GM12878 (cell line): ENCODE measurements around the gene GMPPA. TPM values are rescaled to one million over a fixed set of nuclear protein-coding genes. Genes with fewer than 3 reads are reported as not detected.

Experiments
- ATAC-seq: fragments of 200-7000 bp; cut with Tn5 transposase; 3 replicates; pipeline ENCODE4 v1.9.1; 2020; ENCODE audit warnings: mild to moderate bottlenecking, moderate library complexity
- BruUV-seq: library from RNA; stranded (reverse); fragments of 400-500 nt; replicated peaks from 2 replicates; lab custom pipeline; 2021; lab: Mats Ljungman, UMichigan
- CTCF ChIA-PET: fragments of 300-600 bp; sonication (Branson Sonifier 250); formaldehyde crosslinking; extraction: SDS; loops from one replicate; lab custom pipeline; 2021; ENCODE audit warnings: inconsistent platforms; lab: Yijun Ruan, JAX
- POLR2A ChIA-PET: fragments of 350-600 bp; formaldehyde crosslinking; extraction: SDS; loops from one replicate; lab custom pipeline; 2021; ENCODE audit warnings: inconsistent platforms; lab: Charles Lee
- RAD21 ChIA-PET: fragments of 300-600 bp; sonication (Branson Sonifier 250); formaldehyde crosslinking; loops from one replicate; lab custom pipeline; 2023; ENCODE audit warnings: antibody characterized with exemption; ENCODE audit not compliant: unreplicated experiment; lab: Charles Lee
- SMC1A ChIA-PET: fragments of 300-600 bp; sonication (Branson Sonifier 250); formaldehyde crosslinking; loops from one replicate; lab custom pipeline; 2023; ENCODE audit not compliant: unreplicated experiment, uncharacterized antibody; lab: Charles Lee
- DNase-seq: peaks from one replicate; pipeline ENCODE4 v3.0.0-alpha.2; 2011; ENCODE audit warnings: low read depth, low spot score
- FAIRE-seq: peaks from 3 replicates; lab custom pipeline; 2011; peaks lifted over from hg19 to GRCh38; lab: Jason Lieb, UNC
- H2AFZ ChIP-seq: 2 replicates; pipeline ENCODE4 v1.6.0; 2011; ENCODE audit warnings: low read depth, low read length, control low read depth; ENCODE audit not compliant: control insufficient read depth
- H3K27ac ChIP-seq: 2 replicates; pipeline ENCODE4 v1.5.1; 2011; ENCODE audit warnings: control low read depth; ENCODE audit not compliant: control insufficient read depth, insufficient read depth
- H3K27me3 ChIP-seq, 2 experiments: replicated peaks in 1 of 2; 2 replicates each; pipeline versions ENCODE4 v1.6.0 to v1.6.1; 2011; ENCODE audit warnings: low read length in 1 of 2; ENCODE audit not compliant: control insufficient read depth in 2 of 2, insufficient read depth in 2 of 2
- H3K36me3 ChIP-seq, 2 experiments: 2 replicates each; pipeline ENCODE4 v1.5.1; 2011; ENCODE audit warnings: low read length in 1 of 2; ENCODE audit not compliant: control insufficient read depth in 2 of 2, insufficient read depth in 2 of 2
- H3K4me1 ChIP-seq: 2 replicates; pipeline ENCODE4 v1.6.1; 2011; ENCODE audit warnings: mild to moderate bottlenecking, low read length, moderate library complexity, mixed read lengths; ENCODE audit not compliant: control insufficient read depth, insufficient read depth
- H3K4me2 ChIP-seq: 2 replicates; pipeline ENCODE4 v1.6.0; 2011; ENCODE audit warnings: control low read depth; ENCODE audit not compliant: control insufficient read depth, insufficient read depth
- H3K4me3 ChIP-seq: fragments of 200-600 bp; sonication (generic); 2 replicates; pipeline ENCODE4 v1.5.1; 2016
- H3K79me2 ChIP-seq: 2 replicates; pipeline ENCODE4 v1.6.0; 2011; ENCODE audit warnings: low read length; ENCODE audit not compliant: control insufficient read depth, insufficient read depth
- H3K9ac ChIP-seq: 2 replicates; pipeline ENCODE4 v1.8.0; 2011; ENCODE audit warnings: low read length, control low read depth, mixed read lengths; ENCODE audit not compliant: control insufficient read depth, insufficient read depth
- H3K9me3 ChIP-seq: replicated peaks from 3 replicates; pipeline ENCODE4 v1.5.1; 2011; ENCODE audit warnings: mild to moderate bottlenecking, low read length; ENCODE audit not compliant: control insufficient read depth, insufficient read depth
- H4K20me1 ChIP-seq: 2 replicates; pipeline ENCODE4 v1.6.0; 2011; ENCODE audit not compliant: control insufficient read depth, insufficient read depth
- CREB1 ChIP-seq: IDR thresholded peaks from 2 replicates; pipeline ENCODE4 v1.6.1; 2012; ENCODE audit warnings: low read depth, mild to moderate bottlenecking, inconsistent platforms
- SIN3A ChIP-seq: IDR thresholded peaks from 2 replicates; pipeline ENCODE4 v1.6.1; 2012; ENCODE audit warnings: low read depth, low read length, improper control_type of control experiment
- SMAD1 ChIP-seq: fragments of 450-650 bp; IDR thresholded peaks from 2 replicates; pipeline ENCODE4 v1.6.1; 2018; ENCODE audit warnings: mild to moderate bottlenecking, low read depth; ENCODE audit not compliant: partially characterized antibody
- whole genome bisulfite sequencing: methylation state at CpG from one replicate; pipeline ENCODE4 v1.1.6; 2016; ENCODE audit warnings: low lambda C conversion rate; ENCODE audit not compliant: insufficient replicate concordance, insufficient coverage; ENCODE audit errors: missing lambda C conversion rate; 5-methylcytosine and 5-hydroxymethylcytosine counted together
- in situ Hi-C: fragments of 300-500 bp; cut with MboI; formaldehyde crosslinking; loops from 9 replicates; pipeline ENCODE4 v1.14.3; 2018; ENCODE audit warnings: mixed read lengths
- intact Hi-C: fragments of 100-400 bp; cut with micrococcal nuclease; formaldehyde crosslinking; loops from one replicate; pipeline ENCODE4 v1.14.2; 2022; ENCODE audit not compliant: unreplicated experiment
- polyA plus RNA-seq, 11 experiments: library from polyadenylated mRNA; depleted of rRNA in 4 of 11; unstranded in 6 of 11; stranded (reverse) in 5 of 11; fragments of >200 nt; fragmentation: Nextera tagmentation in 4 of 11; fragmentation: Illumina TruSeq in 1 of 11; extraction: Ambion mirVana in 4 of 11; extraction: Trizol in 1 of 11; gene quantifications; 1 replicate in 1 of 11; 2 replicates in 10 of 11; pipeline versions ENCODE4 v1.2.1 to v1.2.3, GENCODE V29; 2011 to 2016; ENCODE audit warnings: inconsistent platforms in 2 of 11, missing spikeins in 2 of 11, low read depth in 1 of 11
- total RNA-seq, 4 experiments: library from RNA; depleted of rRNA in 3 of 4; stranded (reverse); fragments of >200 nt in 3 of 4; fragmentation: Illumina TruSeq in 1 of 4; extraction: Trizol in 1 of 4; gene quantifications; 2 replicates each; pipeline versions ENCODE4 v1.2.1 to v1.2.3, GENCODE V29; 2013 to 2021
- TF ChIP-seq, protein P1 (sequence below): fragments of 450-650 bp; conservative IDR thresholded peaks from 2 replicates; pipeline ENCODE4 v1.6.1; 2017; ENCODE audit warnings: mild to moderate bottlenecking, moderate library complexity
- TF ChIP-seq, protein P2 (sequence below): fragments of 450-650 bp; IDR thresholded peaks from 2 replicates; pipeline ENCODE4 v1.6.1; 2016; ENCODE audit warnings: mild to moderate bottlenecking

Gene GMPPA
- total and polyA plus RNA-seq, 10 of the 15 experiments (the other 5 are each of a cell fraction or from before 2014, with no cell fraction given) = 1.9 to 83.2 (median 45.0) TPM

DNA sequence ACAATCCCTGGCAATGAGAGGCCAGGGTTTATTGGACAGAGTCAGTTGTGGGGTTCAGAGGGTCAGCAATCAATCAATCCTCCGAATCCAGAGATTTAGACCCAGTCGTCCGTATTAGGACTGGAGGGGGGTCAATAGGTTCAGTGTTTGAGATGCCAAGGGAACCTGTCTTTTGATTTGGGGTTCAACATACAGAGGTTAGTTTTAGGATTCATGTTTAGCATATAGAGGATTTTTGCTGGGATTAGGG is 292 bp downstream of the GMPPA start:
- TF ChIP-seq SIN3A = no peak
- no peak for TF ChIP-seq CREB1
- TF ChIP-seq, protein P1, sequence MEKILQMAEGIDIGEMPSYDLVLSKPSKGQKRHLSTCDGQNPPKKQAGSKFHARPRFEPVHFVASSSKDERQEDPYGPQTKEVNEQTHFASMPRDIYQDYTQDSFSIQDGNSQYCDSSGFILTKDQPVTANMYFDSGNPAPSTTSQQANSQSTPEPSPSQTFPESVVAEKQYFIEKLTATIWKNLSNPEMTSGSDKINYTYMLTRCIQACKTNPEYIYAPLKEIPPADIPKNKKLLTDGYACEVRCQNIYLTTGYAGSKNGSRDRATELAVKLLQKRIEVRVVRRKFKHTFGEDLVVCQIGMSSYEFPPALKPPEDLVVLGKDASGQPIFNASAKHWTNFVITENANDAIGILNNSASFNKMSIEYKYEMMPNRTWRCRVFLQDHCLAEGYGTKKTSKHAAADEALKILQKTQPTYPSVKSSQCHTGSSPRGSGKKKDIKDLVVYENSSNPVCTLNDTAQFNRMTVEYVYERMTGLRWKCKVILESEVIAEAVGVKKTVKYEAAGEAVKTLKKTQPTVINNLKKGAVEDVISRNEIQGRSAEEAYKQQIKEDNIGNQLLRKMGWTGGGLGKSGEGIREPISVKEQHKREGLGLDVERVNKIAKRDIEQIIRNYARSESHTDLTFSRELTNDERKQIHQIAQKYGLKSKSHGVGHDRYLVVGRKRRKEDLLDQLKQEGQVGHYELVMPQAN = 0 out of 2 replicates have a peak, but pooled peaks have one; percentile 60
- TF ChIP-seq, protein P2, sequence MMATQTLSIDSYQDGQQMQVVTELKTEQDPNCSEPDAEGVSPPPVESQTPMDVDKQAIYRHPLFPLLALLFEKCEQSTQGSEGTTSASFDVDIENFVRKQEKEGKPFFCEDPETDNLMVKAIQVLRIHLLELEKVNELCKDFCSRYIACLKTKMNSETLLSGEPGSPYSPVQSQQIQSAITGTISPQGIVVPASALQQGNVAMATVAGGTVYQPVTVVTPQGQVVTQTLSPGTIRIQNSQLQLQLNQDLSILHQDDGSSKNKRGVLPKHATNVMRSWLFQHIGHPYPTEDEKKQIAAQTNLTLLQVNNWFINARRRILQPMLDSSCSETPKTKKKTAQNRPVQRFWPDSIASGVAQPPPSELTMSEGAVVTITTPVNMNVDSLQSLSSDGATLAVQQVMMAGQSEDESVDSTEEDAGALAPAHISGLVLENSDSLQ = peak; percentile 81
- peak; percentile 40 for TF ChIP-seq SMAD1
- intact Hi-C loops = no loop called here
- WGBS = 2% methylated on average over 3 of the region's 3 CpGs
- no peaks in the 10 kb centered on the region for H4K20me1 ChIP-seq
- CTCF ChIA-PET = interaction anchor here (0.8 to 11.4 kb wide), 12 partner anchors 10 to 191 kb away, joined by 3 to 224 read pairs (median 6); partner anchors contain the start of genes CHPF, STK11IP and TMEM198
- peaks cover 5 to 15% of the 10 kb centered on the region in 2 experiments for H3K27me3 ChIP-seq
- peak overlapping the region; percentile 88 for H3K9ac ChIP-seq
- H3K79me2 ChIP-seq = peaks cover 11% of the 10 kb centered on the region
- no TSS peak for BruUV-seq
- H3K4me2 ChIP-seq = peak overlapping the region; percentile 93
- peak overlapping the region; percentile 79 for H3K27ac ChIP-seq
- ATAC-seq (no peak; the same call in 2 of the 3 replicates), DNase-seq (no peak), FAIRE-seq (no peak)
- RAD21 ChIA-PET = interaction anchor here (0.7 to 3.6 kb wide), 12 partner anchors 10 to 220 kb away, joined by 3 to 21 read pairs (median 4); partner anchors contain the start of genes CHPF, DNAJB2, DNPEP and STK11IP
- no peaks in the 10 kb centered on the region; the same call in 2 of the 3 replicates for H3K9me3 ChIP-seq
- H2AFZ ChIP-seq = peak overlapping the region; percentile 82
- peaks cover 0 to 3% of the 10 kb centered on the region in 2 experiments; a peak in 1 of 4 replicates for H3K36me3 ChIP-seq
- POLR2A ChIA-PET = interaction anchor here (0.6 to 2.1 kb wide), 3 partner anchors 111 to 689 kb away, joined by 3 to 15 read pairs (median 3); partner anchors contain the start of gene DNPEP
- peak overlapping the region; percentile 83 for H3K4me3 ChIP-seq
- SMC1A ChIA-PET = interaction anchor here (0.6 to 4.0 kb wide), 7 partner anchors 30 to 327 kb away, joined by 3 to 22 read pairs (median 3); partner anchors contain the start of gene STK11IP
- in situ Hi-C loops = no loop called here
- H3K4me1 ChIP-seq = peaks cover 15% of the 10 kb centered on the region
